GM12801 (cell line): ENCODE data around the gene KCTD17.

Experiments
- TF ChIP-seq, protein P1 (sequence below): IDR thresholded peaks from one replicate; pipeline ENCODE4 v1.5.1; 2011; ENCODE audit warnings: control low read depth; ENCODE audit not compliant: insufficient read length; ENCODE audit errors: extremely low read depth

Gene KCTD17

GRCh38 chr22:37080438-37080837 lies 28.9 kb downstream of the KCTD17 start:
- TF ChIP-seq, protein P1, sequence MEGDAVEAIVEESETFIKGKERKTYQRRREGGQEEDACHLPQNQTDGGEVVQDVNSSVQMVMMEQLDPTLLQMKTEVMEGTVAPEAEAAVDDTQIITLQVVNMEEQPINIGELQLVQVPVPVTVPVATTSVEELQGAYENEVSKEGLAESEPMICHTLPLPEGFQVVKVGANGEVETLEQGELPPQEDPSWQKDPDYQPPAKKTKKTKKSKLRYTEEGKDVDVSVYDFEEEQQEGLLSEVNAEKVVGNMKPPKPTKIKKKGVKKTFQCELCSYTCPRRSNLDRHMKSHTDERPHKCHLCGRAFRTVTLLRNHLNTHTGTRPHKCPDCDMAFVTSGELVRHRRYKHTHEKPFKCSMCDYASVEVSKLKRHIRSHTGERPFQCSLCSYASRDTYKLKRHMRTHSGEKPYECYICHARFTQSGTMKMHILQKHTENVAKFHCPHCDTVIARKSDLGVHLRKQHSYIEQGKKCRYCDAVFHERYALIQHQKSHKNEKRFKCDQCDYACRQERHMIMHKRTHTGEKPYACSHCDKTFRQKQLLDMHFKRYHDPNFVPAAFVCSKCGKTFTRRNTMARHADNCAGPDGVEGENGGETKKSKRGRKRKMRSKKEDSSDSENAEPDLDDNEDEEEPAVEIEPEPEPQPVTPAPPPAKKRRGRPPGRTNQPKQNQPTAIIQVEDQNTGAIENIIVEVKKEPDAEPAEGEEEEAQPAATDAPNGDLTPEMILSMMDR = no peak

DNA sequence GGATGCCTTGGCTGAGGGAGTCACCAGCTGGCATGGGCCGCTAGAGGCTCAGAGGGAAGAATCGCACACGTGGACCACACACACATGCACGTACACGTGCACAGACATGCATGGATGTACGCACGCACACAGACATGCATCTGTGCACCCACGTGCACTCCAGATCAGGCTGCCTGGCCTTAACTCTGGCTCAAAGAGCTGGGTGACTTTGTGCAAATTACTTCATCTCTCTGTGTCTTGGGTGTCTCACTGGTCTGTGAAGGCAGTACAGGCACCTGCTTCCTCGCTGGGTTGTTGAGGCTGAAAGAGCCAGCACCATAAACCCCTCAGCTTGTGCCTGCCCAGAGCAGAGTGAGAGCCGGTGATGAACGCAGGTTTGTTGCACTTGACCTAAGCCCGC lies 29.3 kb downstream of the KCTD17 start:
- TF ChIP-seq, protein P1 = no peak

- TF ChIP-seq, protein P1 = no peak
Observed at GRCh38 chr22:37082251-37082873, 30.8 kb downstream of the KCTD17 start.

- TF ChIP-seq, protein P1 = no peak
Observed at GRCh38 chr22:37083914-37084313, 32.4 kb downstream of the KCTD17 start.

GRCh38 chr22:37084385-37084784 lies 32.8 kb downstream of the KCTD17 start:
- TF ChIP-seq, protein P1 = no peak

DNA sequence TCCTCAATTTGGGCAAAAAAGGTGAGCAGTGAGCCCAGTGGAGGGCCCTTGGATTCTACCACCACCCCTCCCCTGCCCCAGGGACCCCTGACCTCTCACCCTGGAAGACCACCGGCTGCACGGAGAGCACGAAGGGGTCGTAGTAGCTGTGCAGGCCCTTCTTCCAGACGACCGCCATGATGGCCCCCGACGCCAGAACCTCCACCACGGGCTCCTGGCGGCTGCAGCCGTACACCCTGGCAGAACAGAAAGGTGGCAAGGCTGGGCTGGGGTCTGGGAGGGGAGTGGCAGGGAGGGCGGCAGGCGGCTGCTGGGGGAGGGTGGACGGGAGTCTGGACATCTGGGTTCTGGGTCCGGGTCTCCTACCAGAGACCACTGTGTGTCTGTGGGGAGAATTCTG lies 34.6 kb downstream of the KCTD17 start:
- TF ChIP-seq, protein P1 = no peak

- TF ChIP-seq, protein P1 = no peak
Observed at GRCh38 chr22:37088108-37088605, 36.6 kb downstream of the KCTD17 start.
